ENCODE data around the gene SLC19A1.

Gene SLC19A1

GRCh38 chr21:45539046-45539795, 3.0 kb downstream of the SLC19A1 start:
- H3K27me3 ChIP-seq (ENCODE audit: insufficient read depth, low read length), result no peaks in the 10 kb centered on the region
- H3K4me1 ChIP-seq (ENCODE audit: insufficient read depth, low read length), result no peaks in the 10 kb centered on the region; the same call in 1 of the 2 replicates
- 0 out of 2 replicates have a peak, but pooled peaks cover 4% of the 10 kb centered on the region for H3K36me3 ChIP-seq (ENCODE audit: insufficient read depth, low read depth, low read length)
- no peak overlapping the region for H3K4me3 ChIP-seq (ENCODE audit: low read length)
- no peak overlapping the region for H3K9ac ChIP-seq (ENCODE audit: low read depth, low read length)
- no peaks in the 10 kb centered on the region for H3K9me3 ChIP-seq (ENCODE audit: insufficient read depth, low read depth, low read length)
- no peak overlapping the region for H3K27ac ChIP-seq (ENCODE audit: low read length)

- 0 out of 2 replicates have a peak, but pooled peaks cover 4% of the 10 kb centered on the region for H3K36me3 ChIP-seq (ENCODE audit: insufficient read depth, low read depth, low read length)
- H3K27me3 ChIP-seq (ENCODE audit: insufficient read depth, low read length), result no peaks in the 10 kb centered on the region
- no peaks in the 10 kb centered on the region; the same call in 1 of the 2 replicates for H3K4me1 ChIP-seq (ENCODE audit: insufficient read depth, low read length)
- H3K9me3 ChIP-seq (ENCODE audit: insufficient read depth, low read depth, low read length), result no peaks in the 10 kb centered on the region
- no peak overlapping the region for H3K4me3 ChIP-seq (ENCODE audit: low read length)
- H3K9ac ChIP-seq (ENCODE audit: low read depth, low read length), result no peak overlapping the region
- H3K27ac ChIP-seq (ENCODE audit: low read length), result no peak overlapping the region
These were observed 3.7 kb downstream of the SLC19A1 start for GRCh38 chr21:45538381-45539045.

GRCh38 chr21:45537746-45538291, 4.4 kb downstream of the SLC19A1 start:
- H3K27ac ChIP-seq (ENCODE audit: low read length), result no peak overlapping the region
- no peak overlapping the region for H3K4me3 ChIP-seq (ENCODE audit: low read length)
- H3K4me1 ChIP-seq (ENCODE audit: insufficient read depth, low read length), result no peaks in the 10 kb centered on the region
- H3K9me3 ChIP-seq (ENCODE audit: insufficient read depth, low read depth, low read length), result no peaks in the 10 kb centered on the region
- 0 out of 2 replicates have a peak, but pooled peaks cover 4% of the 10 kb centered on the region for H3K36me3 ChIP-seq (ENCODE audit: insufficient read depth, low read depth, low read length)
- no peaks in the 10 kb centered on the region for H3K27me3 ChIP-seq (ENCODE audit: insufficient read depth, low read length)
- no peak overlapping the region for H3K9ac ChIP-seq (ENCODE audit: low read depth, low read length)

GRCh38 chr21:45537111-45537745, 5.0 kb downstream of the SLC19A1 start:
- Histone ChIP-seq H3K27ac (ENCODE audit: low read length) (no peak overlapping the region), H3K9me3 (ENCODE audit: insufficient read depth, low read depth, low read length) (no peaks in the 10 kb centered on the region), H3K4me1 (ENCODE audit: insufficient read depth, low read length) (no peaks in the 10 kb centered on the region), H3K36me3 (ENCODE audit: insufficient read depth, low read depth, low read length) (0 out of 2 replicates have a peak, but pooled peaks cover 4% of the 10 kb centered on the region), H3K4me3 (ENCODE audit: low read length) (no peak overlapping the region), H3K9ac (ENCODE audit: low read depth, low read length) (no peak overlapping the region), H3K27me3 (ENCODE audit: insufficient read depth, low read length) (no peaks in the 10 kb centered on the region)

- H3K27me3 ChIP-seq (ENCODE audit: insufficient read depth, low read length), result no peaks in the 10 kb centered on the region
- H3K4me3 ChIP-seq (ENCODE audit: low read length), result no peak overlapping the region
- H3K4me1 ChIP-seq (ENCODE audit: insufficient read depth, low read length), result no peaks in the 10 kb centered on the region
- H3K27ac ChIP-seq (ENCODE audit: low read length), result no peak overlapping the region
- H3K9me3 ChIP-seq (ENCODE audit: insufficient read depth, low read depth, low read length), result no peaks in the 10 kb centered on the region
- H3K9ac ChIP-seq (ENCODE audit: low read depth, low read length), result no peak overlapping the region
- 0 out of 2 replicates have a peak, but pooled peaks cover 6% of the 10 kb centered on the region for H3K36me3 ChIP-seq (ENCODE audit: insufficient read depth, low read depth, low read length)
These were observed 5.7 kb downstream of the SLC19A1 start for GRCh38 chr21:45536301-45537081.

GRCh38 chr21:45535341-45536081, 6.7 kb downstream of the SLC19A1 start:
- Histone ChIP-seq H3K4me1 (ENCODE audit: insufficient read depth, low read length) (no peaks in the 10 kb centered on the region), H3K27ac (ENCODE audit: low read length) (no peak overlapping the region), H3K36me3 (ENCODE audit: insufficient read depth, low read depth, low read length) (0 out of 2 replicates have a peak, but pooled peaks cover 9% of the 10 kb centered on the region), H3K9me3 (ENCODE audit: insufficient read depth, low read depth, low read length) (no peaks in the 10 kb centered on the region), H3K4me3 (ENCODE audit: low read length) (no peak overlapping the region), H3K9ac (ENCODE audit: low read depth, low read length) (no peak overlapping the region), H3K27me3 (ENCODE audit: insufficient read depth, low read length) (no peaks in the 10 kb centered on the region)

- Histone ChIP-seq H3K27me3 (ENCODE audit: insufficient read depth, low read length) (no peaks in the 10 kb centered on the region), H3K27ac (ENCODE audit: low read length) (no peak overlapping the region), H3K9me3 (ENCODE audit: insufficient read depth, low read depth, low read length) (no peaks in the 10 kb centered on the region), H3K4me3 (ENCODE audit: low read length) (no peak overlapping the region), H3K36me3 (ENCODE audit: insufficient read depth, low read depth, low read length) (peaks cover 16% of the 10 kb centered on the region), H3K4me1 (ENCODE audit: insufficient read depth, low read length) (no peaks in the 10 kb centered on the region), H3K9ac (ENCODE audit: low read depth, low read length) (no peak overlapping the region)
These were observed 7.5 kb downstream of the SLC19A1 start for GRCh38 chr21:45534636-45535331.

GRCh38 chr21:45533846-45534635, 8.2 kb downstream of the SLC19A1 start:
- Histone ChIP-seq H3K4me3 (ENCODE audit: low read length) (no peak overlapping the region), H3K27ac (ENCODE audit: low read length) (no peak overlapping the region), H3K9ac (ENCODE audit: low read depth, low read length) (no peak overlapping the region), H3K36me3 (ENCODE audit: insufficient read depth, low read depth, low read length) (peaks cover 23% of the 10 kb centered on the region), H3K4me1 (ENCODE audit: insufficient read depth, low read length) (no peaks in the 10 kb centered on the region), H3K9me3 (ENCODE audit: insufficient read depth, low read depth, low read length) (no peaks in the 10 kb centered on the region), H3K27me3 (ENCODE audit: insufficient read depth, low read length) (no peaks in the 10 kb centered on the region)

- Histone ChIP-seq H3K4me1 (ENCODE audit: insufficient read depth, low read length) (no peaks in the 10 kb centered on the region), H3K9me3 (ENCODE audit: insufficient read depth, low read depth, low read length) (no peaks in the 10 kb centered on the region), H3K9ac (ENCODE audit: low read depth, low read length) (no peak overlapping the region), H3K27me3 (ENCODE audit: insufficient read depth, low read length) (no peaks in the 10 kb centered on the region), H3K36me3 (ENCODE audit: insufficient read depth, low read depth, low read length) (peaks cover 23% of the 10 kb centered on the region), H3K4me3 (ENCODE audit: low read length) (no peak overlapping the region), H3K27ac (ENCODE audit: low read length) (no peak overlapping the region)
These were observed 8.8 kb downstream of the SLC19A1 start for GRCh38 chr21:45533361-45533845.

Data from iPS-20b (cell line).